MCF 10A (cell line): ENCODE results near the gene RASSF5. TPM values are rescaled to one million over a fixed set of nuclear protein-coding genes. Genes with fewer than 3 reads are reported as not detected.

Source experiments
- BruUV-seq: library from RNA; stranded (reverse); fragments of 400-500 nt; replicated peaks from 2 replicates; lab custom pipeline; 2021; lab: Mats Ljungman, UMichigan
- CTCF ChIA-PET: fragments of 300-600 bp; sonication (Branson Sonifier 250); formaldehyde crosslinking; extraction: SDS; loops from one replicate; lab custom pipeline; 2021; ENCODE audit warnings: antibody characterized with exemption, inconsistent platforms; lab: Yijun Ruan, JAX
- POLR2A ChIA-PET: fragments of 300-600, 350-650 bp; sonication (Branson Sonifier 250); formaldehyde crosslinking; extraction: SDS; loops from one replicate; lab custom pipeline; 2020; ENCODE audit warnings: antibody characterized with exemption, inconsistent platforms; lab: Yijun Ruan, JAX
- DNase-seq: peaks from one replicate; pipeline ENCODE4 v3.0.0-alpha.2; 2018; ENCODE audit not compliant: unreplicated experiment
- H3K27ac Mint-ChIP-seq: one replicate; pipeline ENCODE4 v1.8.0; 2022; ENCODE audit warnings: mild to moderate bottlenecking, low read depth, mixed read lengths; ENCODE audit not compliant: unreplicated experiment
- H3K27me3 Mint-ChIP-seq: one replicate; pipeline ENCODE4 v1.8.0; 2022; ENCODE audit warnings: mixed read lengths; ENCODE audit not compliant: insufficient read depth, unreplicated experiment
- H3K36me3 Mint-ChIP-seq: one replicate; pipeline ENCODE4 v1.8.0; 2022; ENCODE audit warnings: mild to moderate bottlenecking, moderate library complexity, mixed read lengths; ENCODE audit not compliant: insufficient read depth, unreplicated experiment
- H3K4me1 Mint-ChIP-seq: one replicate; pipeline ENCODE4 v1.8.0; 2022; ENCODE audit warnings: mixed read lengths; ENCODE audit not compliant: insufficient read depth, unreplicated experiment
- H3K4me3 Mint-ChIP-seq: one replicate; pipeline ENCODE4 v1.8.0; 2022; ENCODE audit warnings: mild to moderate bottlenecking, moderate library complexity, mixed read lengths; ENCODE audit not compliant: unreplicated experiment
- H3K9me3 Mint-ChIP-seq: one replicate; pipeline ENCODE4 v1.8.0; 2022; ENCODE audit warnings: mixed read lengths; ENCODE audit not compliant: unreplicated experiment
- CTCF ChIP-seq: fragments of 200-600 bp; IDR thresholded peaks from one replicate; pipeline ENCODE4 v1.8.0; 2022; ENCODE audit warnings: antibody characterized with exemption, mild to moderate bottlenecking; ENCODE audit not compliant: unreplicated experiment
- intact Hi-C: fragments of 100-400 bp; cut with micrococcal nuclease; formaldehyde crosslinking; loops from 2 replicates; pipeline ENCODE4 v1.14.1; 2022
- total RNA-seq: library from RNA; stranded (reverse); gene quantifications from 2 replicates; pipeline ENCODE4 v1.2.3, GENCODE V29; 2022

RASSF5 gene
- total RNA-seq, 1 experiment from 2014 or later, result 8.3 TPM

GRCh38 chr1:206581571-206581981, 74.2 kb downstream of the RASSF5 start:
- no peak for TF ChIP-seq CTCF
- Mint-ChIP-seq H3K4me1 (peaks cover 15% of the 10 kb centered on the region), H3K4me3 (no peak overlapping the region), H3K9me3 (no peaks in the 10 kb centered on the region), H3K27me3 (no peaks in the 10 kb centered on the region), H3K36me3 (peaks cover 14% of the 10 kb centered on the region), H3K27ac (no peak overlapping the region)
- intact Hi-C loops, result no loop called here
- ChIA-PET CTCF (interaction anchor here (0.6 to 22.6 kb wide), 14 partner anchors 10 to 549 kb away, joined by 3 to 851 read pairs (median 8); partner anchors contain the start of genes EIF2D and RASSF5), POLR2A (interaction anchor here (1.1 kb wide), 1 partner anchor 83 kb away, joined by 3 read pairs; no protein-coding TSS in a partner anchor)
- no TSS peak for BruUV-seq
- DNase-seq, result no peak

- Mint-ChIP-seq H3K36me3 (peaks cover 21% of the 10 kb centered on the region), H3K27me3 (no peaks in the 10 kb centered on the region), H3K4me1 (peaks cover 19% of the 10 kb centered on the region), H3K27ac (no peak overlapping the region), H3K4me3 (no peak overlapping the region), H3K9me3 (no peaks in the 10 kb centered on the region)
- POLR2A ChIA-PET, result interaction anchor here (1.8 to 3.9 kb wide), 4 partner anchors 12 to 92 kb away, joined by 5 to 25 read pairs (median 8); no protein-coding TSS in a partner anchor
- TF ChIP-seq CTCF, result no peak
- no TSS peak for BruUV-seq
- intact Hi-C loops, result no loop called here
- CTCF ChIA-PET, result interaction anchor here (0.6 to 22.6 kb wide), 32 partner anchors 8 to 1113 kb away, joined by 3 to 851 read pairs (median 12); partner anchors contain the start of genes EIF2D, IKBKE and RASSF5
- DNase-seq, result no peak
Measured at GRCh38 chr1:206582537-206582936, 75.2 kb downstream of the RASSF5 start.

DNA sequence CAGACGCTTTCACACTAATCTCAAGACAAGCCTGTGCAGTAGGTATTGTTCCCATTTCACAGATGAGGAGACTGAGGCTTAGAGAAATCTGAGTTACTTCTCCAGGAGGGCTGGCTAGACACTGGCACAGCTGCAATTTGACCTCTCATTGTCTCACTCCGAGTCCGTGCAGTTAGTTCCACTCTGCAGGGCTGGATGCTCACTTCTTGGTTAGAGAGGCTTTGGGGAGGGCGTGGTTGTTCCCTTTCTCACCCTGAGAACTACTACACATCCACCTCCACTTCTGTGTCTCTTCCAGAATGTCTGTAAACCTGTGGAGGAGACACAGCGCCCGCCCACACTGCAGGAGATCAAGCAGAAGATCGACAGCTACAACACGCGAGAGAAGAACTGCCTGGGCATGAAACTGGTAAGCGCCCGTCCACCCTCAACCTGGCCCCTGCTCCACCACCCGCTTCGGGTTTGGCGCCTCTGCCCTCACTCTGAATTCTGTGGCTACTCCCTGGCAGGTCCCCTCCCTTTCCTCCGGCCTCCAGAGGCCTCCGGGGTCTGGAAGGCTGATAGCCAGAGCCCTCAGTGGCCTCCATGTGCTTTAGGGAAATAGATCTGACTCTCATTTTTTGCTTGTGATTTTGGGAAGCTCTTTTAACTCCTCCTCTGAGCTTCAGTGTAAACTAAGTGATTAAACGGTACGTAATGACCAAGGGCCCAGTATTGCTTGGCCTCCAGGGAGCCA, 75.8 kb downstream of the RASSF5 start:
- H3K36me3 Mint-ChIP-seq, result peaks cover 27% of the 10 kb centered on the region
- H3K4me1 Mint-ChIP-seq, result peaks cover 18% of the 10 kb centered on the region
- DNase-seq, result no peak
- TF ChIP-seq CTCF, result no peak
- H3K9me3 Mint-ChIP-seq, result no peaks in the 10 kb centered on the region
- intact Hi-C loops, result loop anchor here (1.0 kb wide), 3 partner anchors 38 to 93 kb away; no protein-coding TSS in a partner anchor
- ChIA-PET POLR2A (interaction anchor here (0.7 to 3.9 kb wide), 9 partner anchors 12 to 138 kb away, joined by 3 to 25 read pairs (median 3); no protein-coding TSS in a partner anchor), CTCF (interaction anchor here (0.5 to 22.6 kb wide), 43 partner anchors 9 to 1903 kb away, joined by 3 to 851 read pairs (median 9); partner anchors contain the start of genes EIF2D, IKBKE and RASSF5)
- H3K4me3 Mint-ChIP-seq, result no peak overlapping the region
- no peak overlapping the region for H3K27ac Mint-ChIP-seq
- no peaks in the 10 kb centered on the region for H3K27me3 Mint-ChIP-seq
- BruUV-seq, result no TSS peak
